Keratinocyte (primary cell): Measurements from ENCODE around the gene CENPS. TPM values are rescaled to one million over a fixed set of nuclear protein-coding genes. Genes with fewer than 3 reads are reported as not detected.

Experiments
- DNase-seq: peaks from one replicate; pipeline ENCODE4 v3.0.0-alpha.2; 2011; ENCODE audit warnings: low read depth, missing footprints, low spot score
- FAIRE-seq: peaks from 2 replicates; lab custom pipeline; 2011; peaks lifted over from hg19 to GRCh38; lab: Jason Lieb, UNC
- H2AFZ ChIP-seq: 2 replicates; pipeline ENCODE4 v1.6.0; 2012; ENCODE audit warnings: low read length, control low read depth, inconsistent platforms; ENCODE audit not compliant: control insufficient read depth
- H3K27ac ChIP-seq: 2 replicates; pipeline ENCODE4 v1.5.1; 2011; ENCODE audit warnings: low read length; ENCODE audit not compliant: control insufficient read depth, insufficient read depth
- H3K27me3 ChIP-seq: 3 replicates; pipeline ENCODE4 v1.6.0; 2011; ENCODE audit warnings: low read length; ENCODE audit not compliant: control insufficient read depth, insufficient read depth; ENCODE audit errors: extremely low read depth
- H3K36me3 ChIP-seq, 2 experiments: 2 replicates in 1 of 2; 3 replicates in 1 of 2; pipeline ENCODE4 v1.5.1; 2011; ENCODE audit warnings: low read length in 2 of 2, mild to moderate bottlenecking in 1 of 2; ENCODE audit not compliant: control insufficient read depth in 2 of 2, insufficient read depth in 2 of 2; ENCODE audit errors: extremely low read depth in 1 of 2
- H3K4me1 ChIP-seq: 3 replicates; pipeline ENCODE4 v1.5.1; 2011; ENCODE audit warnings: low read length; ENCODE audit not compliant: control insufficient read depth, insufficient read depth; ENCODE audit errors: extremely low read depth
- H3K4me2 ChIP-seq: 3 replicates; pipeline ENCODE4 v1.6.0; 2011; ENCODE audit warnings: low read depth, low read length; ENCODE audit not compliant: control insufficient read depth, insufficient read depth; ENCODE audit errors: extremely low read depth
- H3K4me3 ChIP-seq, 3 experiments: fragments of 200-600 bp in 1 of 3; sonication (generic) in 1 of 3; 2 replicates in 2 of 3; 3 replicates in 1 of 3; pipeline ENCODE4 v1.5.1; 2011 to 2016; ENCODE audit warnings: low read length in 3 of 3, mild to moderate bottlenecking in 3 of 3, control low read depth in 2 of 3, inconsistent platforms in 1 of 3, low read depth in 1 of 3, mixed read lengths in 1 of 3, mixed run types in 1 of 3, moderate library complexity in 1 of 3; ENCODE audit not compliant: control insufficient read depth in 2 of 3, insufficient read depth in 2 of 3; ENCODE audit errors: extremely low read depth in 1 of 3
- H3K79me2 ChIP-seq: 2 replicates; pipeline ENCODE4 v1.6.0; 2012; ENCODE audit warnings: low read length; ENCODE audit not compliant: control insufficient read depth, insufficient read depth
- H3K9ac ChIP-seq: 3 replicates; pipeline ENCODE4 v1.6.0; 2011; ENCODE audit warnings: low read length; ENCODE audit not compliant: control insufficient read depth, insufficient read depth; ENCODE audit errors: extremely low read depth
- H3K9me1 ChIP-seq: 3 replicates; pipeline ENCODE4 v1.6.0; 2011; ENCODE audit warnings: low read length; ENCODE audit not compliant: control insufficient read depth, insufficient read depth; ENCODE audit errors: extremely low read depth
- H3K9me3 ChIP-seq: 2 replicates; pipeline ENCODE4 v1.5.1; 2012; ENCODE audit warnings: low read depth, low read length; ENCODE audit not compliant: control insufficient read depth
- H4K20me1 ChIP-seq: 3 replicates; pipeline ENCODE4 v1.6.0; 2011; ENCODE audit warnings: low read length; ENCODE audit not compliant: control insufficient read depth, insufficient read depth; ENCODE audit errors: extremely low read depth
- CTCF ChIP-seq, 3 experiments: IDR thresholded peaks in 1 of 3; conservative IDR thresholded peaks in 1 of 3; optimal IDR thresholded peaks in 1 of 3; 2 replicates in 2 of 3; 3 replicates in 1 of 3; pipeline versions ENCODE3 to v1.5.1; 2011; ENCODE audit warnings: low read length in 3 of 3, mild to moderate bottlenecking in 3 of 3, moderate library complexity in 2 of 3, control low read depth in 1 of 3, inconsistent platforms in 1 of 3; ENCODE audit not compliant: insufficient read depth in 2 of 3; ENCODE audit errors: extremely low read depth in 1 of 3
- EZH2 ChIP-seq: IDR thresholded peaks from one replicate; pipeline ENCODE4 v1.6.1; 2012; ENCODE audit warnings: inconsistent platforms, mild to moderate bottlenecking, low read length, moderate library complexity
- dilution Hi-C: fragments of 300-500 bp; cut with MboI; formaldehyde crosslinking; loops from one replicate; pipeline ENCODE4 v1.7.0; 2020; ENCODE audit warnings: low sequenced_read_pairs; ENCODE audit not compliant: extremely low pct_ligation_motif_present
- polyA plus RNA-seq, 5 experiments: library from polyadenylated mRNA; depleted of rRNA in 3 of 5; stranded (reverse) in 3 of 5; stranded (forward) in 1 of 5; unstranded in 1 of 5; fragments of >200 nt; gene quantifications; 1 replicate in 1 of 5; 2 replicates in 3 of 5; 3 replicates in 1 of 5; pipeline versions ENCODE4 v1.2.1 to v1.2.3, GENCODE V29; 2011 to 2012; ENCODE audit warnings: missing spikeins in 2 of 5, low read depth in 1 of 5, low replicate concordance in 1 of 5

CENPS gene
- polyA plus RNA-seq, 1 donor (not counting 4 experiments of a cell fraction or from before 2014, with no cell fraction given) = 10.3 TPM

- Histone ChIP-seq H3K4me1 (peaks cover 16% of the 10 kb centered on the region), H4K20me1 (no peaks in the 10 kb centered on the region), H3K27me3 (no peaks in the 10 kb centered on the region), H3K9me3 (no peaks in the 10 kb centered on the region), H2AFZ (peak overlapping the region; percentile 6), H3K79me2 (no peaks in the 10 kb centered on the region), H3K27ac (no peak overlapping the region), H3K36me3 (no peaks in the 10 kb centered on the region), H3K9me1 (no peaks in the 10 kb centered on the region), H3K4me2 (peak overlapping the region; percentile 75), H3K9ac (peak overlapping the region; percentile 9), H3K4me3 (peak overlapping the region in 1 of 3 experiments; percentile 43)
- TF ChIP-seq CTCF (optimal IDR thresholded peaks at IDR 0.05 in 1 of 3, IDR thresholded peaks at IDR 0.05 in 1 of 3, conservative IDR thresholded peaks at IDR 0.05 in 1 of 3; ENCODE audit: extremely low read depth in 1 of 3, insufficient read depth in 2 of 3, low read length in 3 of 3) = no peak
- TF ChIP-seq EZH2 = no peak
- FAIRE-seq (no peak), DNase-seq (no peak)
- dilution Hi-C loops = no loop called here
Measured at GRCh38 chr1:10451287-10451686, 21.1 kb downstream of the CENPS start.

DNA sequence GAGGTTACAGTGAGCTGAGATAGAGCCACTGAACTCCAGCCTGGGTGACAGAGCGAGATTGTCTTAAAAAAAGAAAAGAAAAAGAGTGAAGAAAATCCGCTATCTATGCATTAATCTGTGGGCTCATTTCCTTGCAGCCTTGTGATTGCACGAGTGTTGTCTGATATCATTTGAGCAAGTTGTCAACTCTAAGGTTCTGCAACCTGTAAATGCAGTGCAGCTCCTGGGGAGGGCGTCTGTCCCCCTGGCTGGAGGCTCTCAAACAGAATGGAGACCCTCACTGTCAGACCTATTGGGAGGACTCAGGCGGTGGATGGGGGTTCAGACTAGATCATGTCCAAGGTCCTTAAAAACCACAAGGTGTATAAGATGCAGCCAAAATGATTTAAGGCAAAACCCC lies 25.8 kb downstream of the CENPS start:
- Histone ChIP-seq H3K9me3 (no peaks in the 10 kb centered on the region), H4K20me1 (peaks cover 2% of the 10 kb centered on the region), H3K36me3 (no peaks in the 10 kb centered on the region), H3K27me3 (no peaks in the 10 kb centered on the region), H3K9ac (no peak overlapping the region), H2AFZ (no peak overlapping the region), H3K4me1 (peaks cover 46% of the 10 kb centered on the region), H3K79me2 (no peaks in the 10 kb centered on the region), H3K27ac (peak overlapping the region; percentile 77), H3K4me3 (no peak overlapping the region), H3K4me2 (no peak overlapping the region), H3K9me1 (no peaks in the 10 kb centered on the region)
- DNase-seq (no peak), FAIRE-seq (no peak)
- dilution Hi-C loops = no loop called here
- no peak for TF ChIP-seq EZH2
- peak; percentile 15 to 28 (median 27) for TF ChIP-seq CTCF (optimal IDR thresholded peaks at IDR 0.05 in 1 of 3, IDR thresholded peaks at IDR 0.05 in 1 of 3, conservative IDR thresholded peaks at IDR 0.05 in 1 of 3; ENCODE audit: extremely low read depth in 1 of 3, insufficient read depth in 2 of 3, low read length in 3 of 3)
